ENCODE measurements around the gene ARHGEF10L.

DNA sequence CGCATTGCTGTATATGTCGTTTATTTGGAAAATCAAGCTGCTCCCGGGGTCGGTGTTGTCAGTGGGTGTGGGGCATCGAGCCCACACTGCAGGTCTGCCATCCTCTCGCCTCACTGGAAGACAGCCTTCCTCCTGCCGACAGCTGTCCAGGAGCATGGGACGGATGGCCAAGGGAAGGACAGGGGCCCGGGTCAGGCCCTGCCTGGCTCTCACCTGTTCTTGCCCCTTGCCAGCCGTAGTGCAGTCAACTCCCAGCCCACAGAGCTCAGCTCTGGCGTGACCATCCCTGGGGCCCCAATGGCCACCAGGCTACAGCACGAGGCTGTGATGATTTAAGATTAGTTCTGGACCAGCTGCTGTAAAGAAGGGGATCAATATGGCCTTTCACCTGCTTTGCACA lies 128.7 kb downstream of the ARHGEF10L start:
- TF ChIP-seq, protein P1, sequence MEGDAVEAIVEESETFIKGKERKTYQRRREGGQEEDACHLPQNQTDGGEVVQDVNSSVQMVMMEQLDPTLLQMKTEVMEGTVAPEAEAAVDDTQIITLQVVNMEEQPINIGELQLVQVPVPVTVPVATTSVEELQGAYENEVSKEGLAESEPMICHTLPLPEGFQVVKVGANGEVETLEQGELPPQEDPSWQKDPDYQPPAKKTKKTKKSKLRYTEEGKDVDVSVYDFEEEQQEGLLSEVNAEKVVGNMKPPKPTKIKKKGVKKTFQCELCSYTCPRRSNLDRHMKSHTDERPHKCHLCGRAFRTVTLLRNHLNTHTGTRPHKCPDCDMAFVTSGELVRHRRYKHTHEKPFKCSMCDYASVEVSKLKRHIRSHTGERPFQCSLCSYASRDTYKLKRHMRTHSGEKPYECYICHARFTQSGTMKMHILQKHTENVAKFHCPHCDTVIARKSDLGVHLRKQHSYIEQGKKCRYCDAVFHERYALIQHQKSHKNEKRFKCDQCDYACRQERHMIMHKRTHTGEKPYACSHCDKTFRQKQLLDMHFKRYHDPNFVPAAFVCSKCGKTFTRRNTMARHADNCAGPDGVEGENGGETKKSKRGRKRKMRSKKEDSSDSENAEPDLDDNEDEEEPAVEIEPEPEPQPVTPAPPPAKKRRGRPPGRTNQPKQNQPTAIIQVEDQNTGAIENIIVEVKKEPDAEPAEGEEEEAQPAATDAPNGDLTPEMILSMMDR (IDR thresholded peaks at IDR 0.05): no peak
- TF ChIP-seq POLR2A (IDR thresholded peaks at IDR 0.05) (no peak), EP300 (IDR thresholded peaks at IDR 0.05) (no peak)
